SK-N-SH (cell line): ENCODE measurements around the gene UBE2G2. TPM values are rescaled to one million over a fixed set of nuclear protein-coding genes. Genes with fewer than 3 reads are reported as not detected.

Experiments
- CTCF ChIA-PET: fragments of 300-600, 350-600 bp; formaldehyde crosslinking; extraction: SDS; loops from one replicate; lab custom pipeline; 2021; lab: Yijun Ruan, JAX
- POLR2A ChIA-PET: fragments of 350-600 bp; sonication (Branson Sonifier 250); formaldehyde crosslinking; extraction: SDS; loops from one replicate; lab custom pipeline; 2020; ENCODE audit warnings: antibody characterized with exemption, inconsistent platforms; lab: Yijun Ruan, JAX
- DNase-seq: peaks from one replicate; pipeline ENCODE4 v3.0.0; 2012
- H2AFZ ChIP-seq: fragments of 200-600 bp; sonication (generic); 2 replicates; pipeline ENCODE4 v1.8.1; 2016; ENCODE audit warnings: antibody characterized with exemption, mild to moderate bottlenecking, low read depth
- H3F3A ChIP-seq: fragments of 200-600 bp; sonication (generic); replicated peaks from 2 replicates; pipeline ENCODE3; 2016; ENCODE audit warnings: antibody characterized with exemption, mild to moderate bottlenecking; ENCODE audit not compliant: insufficient read depth
- H3K27ac ChIP-seq, 2 experiments: fragments of 200-500 bp in 1 of 2; fragments of 200-600 bp in 1 of 2; sonication (Bioruptor generic) in 1 of 2; sonication (generic), shearing (Covaris generic) in 1 of 2; 2 replicates each; pipeline versions ENCODE4 v1.5.1 to v1.6.1; 2014 to 2016; ENCODE audit warnings: low read depth in 2 of 2, inconsistent platforms in 1 of 2, low read length in 1 of 2, mild to moderate bottlenecking in 1 of 2, mixed read lengths in 1 of 2
- H3K27me3 ChIP-seq: fragments of 200-600 bp; sonication (generic), shearing (Covaris generic); 2 replicates; pipeline ENCODE4 v1.6.1; 2016; ENCODE audit warnings: mixed run types; ENCODE audit not compliant: insufficient read depth
- H3K36me3 ChIP-seq, 2 experiments: fragments of 200-500 bp in 1 of 2; fragments of 200-600 bp in 1 of 2; sonication (Bioruptor generic) in 1 of 2; sonication (generic) in 1 of 2; replicated peaks in 1 of 2; 2 replicates each; pipeline versions ENCODE3 to v1.5.1; 2014 to 2016; ENCODE audit warnings: low read length in 1 of 2, mild to moderate bottlenecking in 1 of 2; ENCODE audit not compliant: insufficient read depth in 2 of 2, control insufficient read depth in 1 of 2
- H3K4me1 ChIP-seq, 2 experiments: fragments of 200-500 bp in 1 of 2; fragments of 200-600 bp in 1 of 2; sonication (Bioruptor generic) in 1 of 2; sonication (generic), shearing (Covaris generic) in 1 of 2; 2 replicates each; pipeline versions ENCODE4 v1.5.1 to v1.6.1; 2014 to 2016; ENCODE audit warnings: low read depth in 1 of 2, low read length in 1 of 2, mixed run types in 1 of 2; ENCODE audit not compliant: insufficient read depth in 2 of 2, control insufficient read depth in 1 of 2
- H3K4me2 ChIP-seq: fragments of 200-600 bp; sonication (generic), shearing (Covaris generic); 2 replicates; pipeline ENCODE4 v1.6.1; 2017; ENCODE audit warnings: mixed run types
- H3K4me3 ChIP-seq, 2 experiments: fragments of 200-500 bp in 1 of 2; fragments of 200-600 bp in 1 of 2; sonication (Bioruptor generic) in 1 of 2; sonication (generic), shearing (Covaris generic) in 1 of 2; 2 replicates each; pipeline versions ENCODE4 v1.5.1 to v1.8.1; 2014 to 2016; ENCODE audit warnings: low read depth in 2 of 2, inconsistent platforms in 1 of 2, low read length in 1 of 2, mild to moderate bottlenecking in 1 of 2, mixed read lengths in 1 of 2, moderate library complexity in 1 of 2
- H3K79me2 ChIP-seq: fragments of 200-600 bp; sonication (generic); 2 replicates; pipeline ENCODE4 v1.8.1; 2017; ENCODE audit warnings: mild to moderate bottlenecking; ENCODE audit not compliant: insufficient read depth
- H3K9ac ChIP-seq: fragments of 200-600 bp; sonication (generic); 2 replicates; pipeline ENCODE4 v1.6.1; 2017; ENCODE audit warnings: mixed run types
- H3K9me2 ChIP-seq: fragments of 200-600 bp; sonication (generic); 2 replicates; pipeline ENCODE4 v1.6.1; 2017; ENCODE audit warnings: mixed run types
- H3K9me3 ChIP-seq: fragments of 200-600 bp; sonication (generic); 2 replicates; pipeline ENCODE4 v1.6.1; 2017; ENCODE audit warnings: mixed run types, mild to moderate bottlenecking, moderate library complexity
- H4K20me1 ChIP-seq: fragments of 200-600 bp; sonication (generic); 2 replicates; pipeline ENCODE4 v1.6.1; 2017; ENCODE audit warnings: mild to moderate bottlenecking, mixed run types; ENCODE audit not compliant: insufficient read depth
- CTCF ChIP-seq: fragments of 200-600 bp; sonication (generic); IDR thresholded peaks from 2 replicates; pipeline ENCODE4 v1.6.1; 2017; ENCODE audit warnings: antibody characterized with exemption, mild to moderate bottlenecking, moderate library complexity
- EP300 ChIP-seq, 2 experiments: IDR thresholded peaks; 2 replicates each; pipeline versions ENCODE4 v1.4.0 to v1.6.1; 2012; ENCODE audit warnings: borderline replicate concordance in 1 of 2, low read depth in 1 of 2, low read length in 1 of 2
- FOSL2 ChIP-seq: IDR thresholded peaks from 2 replicates; pipeline ENCODE4 v1.4.0; 2012; ENCODE audit warnings: low read depth, mild to moderate bottlenecking, moderate library complexity, borderline replicate concordance
- FOXJ3 ChIP-seq: sonication (generic); formaldehyde crosslinking; IDR thresholded peaks from 2 replicates; pipeline ENCODE4 v1.5.1; 2020; ENCODE audit warnings: mild to moderate bottlenecking, missing genetic modification reagents
- GATA2 ChIP-seq: sonication (generic); formaldehyde crosslinking; IDR thresholded peaks from 2 replicates; pipeline ENCODE4 v1.5.0; 2020; ENCODE audit warnings: mild to moderate bottlenecking, missing genetic modification reagents
- IRF3 ChIP-seq: fragments of 150-350 bp; IDR thresholded peaks from 2 replicates; pipeline ENCODE4 v1.6.1; 2016; ENCODE audit warnings: mild to moderate bottlenecking, low read depth, low read length
- MAX ChIP-seq: IDR thresholded peaks from 2 replicates; pipeline ENCODE4 v1.4.0; 2012; ENCODE audit warnings: low read depth
- MEF2A ChIP-seq: IDR thresholded peaks from 2 replicates; pipeline ENCODE4 v1.4.0; 2012; ENCODE audit warnings: low read depth, borderline replicate concordance
- NFIC ChIP-seq: IDR thresholded peaks from 2 replicates; pipeline ENCODE4 v1.4.0; 2012; ENCODE audit warnings: borderline replicate concordance
- RXRA ChIP-seq: IDR thresholded peaks from 2 replicates; pipeline ENCODE4 v1.4.0; 2012; ENCODE audit warnings: low read depth, mild to moderate bottlenecking, borderline replicate concordance
- SMC3 ChIP-seq: IDR thresholded peaks from 2 replicates; pipeline ENCODE4 v1.6.1; 2012; ENCODE audit warnings: low read depth, low read length, improper control_type of control experiment
- TAF1 ChIP-seq: IDR thresholded peaks from 2 replicates; pipeline ENCODE4 v1.6.1; 2012; ENCODE audit warnings: low read depth, mild to moderate bottlenecking, low read length, moderate library complexity, borderline replicate concordance
- TEAD4 ChIP-seq: IDR thresholded peaks from 2 replicates; pipeline ENCODE4 v1.4.0; 2012; ENCODE audit warnings: mild to moderate bottlenecking, borderline replicate concordance; ENCODE audit not compliant: insufficient read depth
- USF1 ChIP-seq: IDR thresholded peaks from 2 replicates; pipeline ENCODE4 v1.4.0; 2012; ENCODE audit warnings: low read depth, borderline replicate concordance
- WGBS: methylation state at CpG from one replicate; pipeline ENCODE4 v1.1.6; 2017; ENCODE audit warnings: low lambda C conversion rate; 5-methylcytosine and 5-hydroxymethylcytosine counted together
- polyA plus RNA-seq, 3 experiments: library from polyadenylated mRNA; depleted of rRNA; stranded (reverse); fragments of >200 nt; gene quantifications; 2 replicates each; pipeline ENCODE4 v1.2.3, GENCODE V29; 2012

The UBE2G2 gene
- polyA plus RNA-seq, 1 of the 3 experiments (the other 2 are of a cell fraction), result 129 TPM

- Histone ChIP-seq H3K4me2 (no peak overlapping the region), H3K27me3 (no peaks in the 10 kb centered on the region), H3K9ac (no peak overlapping the region), H3K9me2 (no peaks in the 10 kb centered on the region)
- POLR2A ChIA-PET, result no interaction called here
- no peak for DNase-seq
- TF ChIP-seq SMC3, result no peak
- TF ChIP-seq MEF2A, result no peak
- no peak for TF ChIP-seq FOSL2
- TF ChIP-seq EP300 (IDR thresholded peaks at IDR 0.05; ENCODE audit: borderline replicate concordance in 1 of 2, low read depth in 1 of 2, low read length in 1 of 2), result no peak
- TF ChIP-seq MAX, result no peak
- TF ChIP-seq USF1, result no peak
- no peak for TF ChIP-seq RXRA
- no peak for TF ChIP-seq GATA2 (CRISPR knock-in tag)
- TF ChIP-seq TAF1, result no peak
- TF ChIP-seq TEAD4, result no peak
- TF ChIP-seq CTCF, result no peak
- no peak for TF ChIP-seq NFIC
- no peak for TF ChIP-seq IRF3
- TF ChIP-seq FOXJ3 (CRISPR knock-in tag), result no peak
- TF ChIP-seq, all 33 proteins: peak for 0
- H3F3A ChIP-seq, result no peaks in the 10 kb centered on the region
- WGBS, result 89% methylated on average over 14 of the region's 30 CpGs
- CTCF ChIA-PET, result no interaction called here
- H3K4me3 ChIP-seq, result no peak overlapping the region
- no peaks in the 10 kb centered on the region for H4K20me1 ChIP-seq
- H3K9me3 ChIP-seq, result no peaks in the 10 kb centered on the region
- no peaks in the 10 kb centered on the region for H3K79me2 ChIP-seq
- no peaks in the 10 kb centered on the region for H3K36me3 ChIP-seq
- H3K27ac ChIP-seq, result no peak overlapping the region
- H3K4me1 ChIP-seq, result no peaks in the 10 kb centered on the region; a peak in 1 of 4 replicates
- no peak overlapping the region for H2AFZ ChIP-seq
Observed at GRCh38 chr21:44838039-44838895, 36.6 kb upstream of the UBE2G2 start.
